GM12801 (cell line): ENCODE results near the gene BCAS3.

Source experiments
- TF ChIP-seq, protein P1 (sequence below): IDR thresholded peaks from one replicate; pipeline ENCODE4 v1.5.1; 2011; ENCODE audit warnings: control low read depth; ENCODE audit not compliant: insufficient read length; ENCODE audit errors: extremely low read depth

Gene BCAS3

DNA sequence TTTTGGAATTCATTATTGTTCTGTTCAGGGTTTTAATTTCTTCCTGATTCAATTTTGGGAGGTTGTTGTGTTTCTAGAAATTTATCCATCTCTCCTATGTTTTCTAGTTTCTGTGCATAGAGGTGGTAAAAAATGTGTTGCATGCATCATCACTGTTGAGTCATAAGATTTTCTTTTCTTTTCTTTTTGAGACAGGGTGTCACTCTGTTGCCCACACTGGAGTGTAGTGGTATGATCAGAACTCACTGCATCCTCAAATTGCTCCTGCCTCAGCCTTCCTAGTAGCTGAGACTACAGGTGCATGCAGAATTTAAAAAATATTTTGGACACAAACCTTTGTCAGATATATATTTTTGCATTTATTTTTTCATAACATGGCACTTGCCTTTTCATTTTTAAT lies 184.8 kb downstream of the BCAS3 start:
- TF ChIP-seq, protein P1, sequence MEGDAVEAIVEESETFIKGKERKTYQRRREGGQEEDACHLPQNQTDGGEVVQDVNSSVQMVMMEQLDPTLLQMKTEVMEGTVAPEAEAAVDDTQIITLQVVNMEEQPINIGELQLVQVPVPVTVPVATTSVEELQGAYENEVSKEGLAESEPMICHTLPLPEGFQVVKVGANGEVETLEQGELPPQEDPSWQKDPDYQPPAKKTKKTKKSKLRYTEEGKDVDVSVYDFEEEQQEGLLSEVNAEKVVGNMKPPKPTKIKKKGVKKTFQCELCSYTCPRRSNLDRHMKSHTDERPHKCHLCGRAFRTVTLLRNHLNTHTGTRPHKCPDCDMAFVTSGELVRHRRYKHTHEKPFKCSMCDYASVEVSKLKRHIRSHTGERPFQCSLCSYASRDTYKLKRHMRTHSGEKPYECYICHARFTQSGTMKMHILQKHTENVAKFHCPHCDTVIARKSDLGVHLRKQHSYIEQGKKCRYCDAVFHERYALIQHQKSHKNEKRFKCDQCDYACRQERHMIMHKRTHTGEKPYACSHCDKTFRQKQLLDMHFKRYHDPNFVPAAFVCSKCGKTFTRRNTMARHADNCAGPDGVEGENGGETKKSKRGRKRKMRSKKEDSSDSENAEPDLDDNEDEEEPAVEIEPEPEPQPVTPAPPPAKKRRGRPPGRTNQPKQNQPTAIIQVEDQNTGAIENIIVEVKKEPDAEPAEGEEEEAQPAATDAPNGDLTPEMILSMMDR, result no peak

DNA sequence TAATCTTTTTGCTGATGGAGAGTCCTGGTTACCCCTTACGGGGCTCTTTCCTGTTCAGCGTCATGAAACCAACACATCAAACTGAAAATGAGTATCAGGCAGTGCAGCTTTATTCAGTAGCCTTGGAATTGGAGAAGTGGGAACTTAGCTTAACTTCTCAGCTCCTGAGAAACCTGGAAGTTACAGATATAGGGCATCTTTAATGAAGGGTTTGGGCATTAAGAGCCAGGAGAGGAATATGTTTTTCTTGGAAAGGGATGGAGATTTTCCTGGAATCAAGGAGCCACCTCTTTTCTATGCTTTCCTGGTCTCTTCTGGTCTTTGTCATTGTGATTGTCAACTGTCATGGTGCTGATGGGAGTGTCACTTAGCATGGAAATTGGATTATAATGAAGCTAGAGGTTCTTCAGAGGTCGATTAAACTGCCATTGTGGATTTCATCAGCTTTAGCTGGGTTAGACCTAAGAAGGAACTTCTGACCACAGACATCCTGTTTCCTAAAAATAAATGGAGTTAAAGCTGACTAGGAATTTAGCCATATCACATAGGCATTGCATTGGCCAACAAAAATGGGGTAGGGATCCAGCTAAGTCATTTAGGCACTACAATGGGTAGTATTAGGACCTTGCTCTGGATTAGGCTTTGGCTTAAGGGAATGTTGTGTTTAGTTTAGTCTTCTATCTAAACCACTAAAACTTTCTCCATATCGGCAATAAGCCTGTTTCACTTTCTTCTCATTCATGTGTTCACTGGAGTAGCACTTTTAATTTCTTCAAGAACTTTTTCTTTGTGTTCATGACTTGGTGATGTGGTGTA lies 186.4 kb downstream of the BCAS3 start:
- TF ChIP-seq, protein P1, result no peak

DNA sequence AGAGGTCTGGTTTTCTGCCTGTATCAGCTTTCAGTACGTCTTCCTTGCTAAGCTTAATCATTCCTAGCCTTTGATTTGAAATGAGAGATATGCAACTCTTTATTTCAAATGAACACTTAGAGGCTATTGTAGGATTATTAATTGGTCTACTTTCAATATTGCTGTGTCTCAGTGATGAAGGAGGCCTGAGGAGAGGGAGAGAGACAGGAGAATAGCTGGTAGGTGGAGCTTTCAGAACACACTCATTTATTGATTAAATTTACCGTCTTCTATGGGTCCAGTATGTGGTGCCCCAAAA lies 187.0 kb downstream of the BCAS3 start:
- TF ChIP-seq, protein P1, result no peak

DNA sequence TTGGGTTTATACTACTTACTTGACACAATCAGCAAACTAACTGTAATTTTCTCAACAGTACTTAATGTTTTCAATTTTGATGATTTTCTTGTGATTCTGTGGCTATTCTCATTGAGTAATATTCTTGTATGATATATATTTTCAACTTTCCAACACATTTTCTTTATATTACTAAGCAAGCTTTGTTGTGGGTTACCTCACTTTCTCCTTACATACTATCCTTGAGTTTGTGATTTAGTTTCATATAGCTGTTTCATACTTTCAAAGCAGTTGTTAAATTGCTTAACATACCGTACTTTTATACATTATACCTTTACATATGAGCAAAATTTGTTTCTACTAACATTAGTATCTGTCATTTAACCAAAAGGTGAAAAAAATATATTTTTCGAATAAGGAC lies 197.1 kb downstream of the BCAS3 start:
- TF ChIP-seq, protein P1, result no peak

DNA sequence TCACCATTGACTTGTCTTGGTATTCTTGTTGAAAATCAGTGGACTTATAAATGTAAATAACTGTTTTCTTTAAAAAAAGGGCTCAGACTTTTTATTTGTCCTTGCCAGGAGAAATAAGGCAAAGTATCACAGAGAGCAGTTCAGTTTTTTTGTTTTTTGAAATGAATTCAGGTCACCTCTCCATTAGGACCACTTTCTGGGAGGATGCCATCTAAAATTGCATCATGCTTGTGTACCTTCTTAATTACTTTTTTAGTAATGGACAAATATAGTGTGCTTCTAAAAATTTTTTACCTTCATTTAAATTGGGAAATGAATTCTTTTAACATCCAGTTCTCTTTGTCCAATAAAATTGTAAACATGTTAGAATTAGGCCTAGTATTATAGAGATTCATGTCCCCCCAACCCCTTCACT lies 210.0 kb downstream of the BCAS3 start:
- TF ChIP-seq, protein P1, result no peak

DNA sequence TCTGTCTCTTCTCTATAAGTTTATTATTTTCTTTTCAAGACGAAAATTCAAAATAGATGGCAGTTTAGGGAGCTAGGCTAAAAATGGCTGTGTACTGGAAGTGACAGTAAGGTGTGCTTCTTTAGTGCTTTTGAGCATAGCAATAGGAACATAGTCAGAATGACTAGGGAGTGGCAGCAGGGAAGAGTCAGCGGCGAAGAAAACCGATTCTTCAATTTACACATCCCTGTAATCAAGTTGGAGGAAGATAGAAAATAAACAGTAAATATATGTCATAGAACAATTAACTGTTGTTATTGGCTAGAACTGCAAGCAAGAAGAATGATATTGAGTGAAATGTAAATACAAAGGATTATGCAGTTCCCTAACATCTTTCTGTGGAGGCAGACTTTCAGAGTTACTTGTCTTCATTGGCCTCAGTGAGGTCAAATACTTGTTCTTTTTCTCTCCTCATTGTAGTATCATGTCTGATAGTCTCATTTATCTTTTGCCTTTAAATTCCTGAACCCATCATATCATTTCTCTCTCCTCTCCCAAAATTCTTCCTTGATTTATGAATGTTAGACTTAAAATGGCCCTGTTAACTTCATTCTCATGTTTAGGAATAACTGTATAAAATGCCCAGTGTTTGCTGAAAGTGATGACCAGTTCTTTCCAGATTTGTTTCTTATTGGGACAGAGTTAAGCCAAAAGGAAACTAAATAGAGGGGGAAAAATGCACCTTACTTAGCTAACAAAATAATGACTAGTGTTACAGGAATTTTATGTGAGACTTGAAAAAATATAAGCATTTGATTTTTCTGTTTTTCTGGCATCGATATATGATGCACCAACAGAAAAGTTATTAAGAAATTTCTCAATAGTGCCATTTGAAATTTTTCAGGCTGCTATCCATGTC lies 211.4 kb downstream of the BCAS3 start:
- TF ChIP-seq, protein P1, result no peak

DNA sequence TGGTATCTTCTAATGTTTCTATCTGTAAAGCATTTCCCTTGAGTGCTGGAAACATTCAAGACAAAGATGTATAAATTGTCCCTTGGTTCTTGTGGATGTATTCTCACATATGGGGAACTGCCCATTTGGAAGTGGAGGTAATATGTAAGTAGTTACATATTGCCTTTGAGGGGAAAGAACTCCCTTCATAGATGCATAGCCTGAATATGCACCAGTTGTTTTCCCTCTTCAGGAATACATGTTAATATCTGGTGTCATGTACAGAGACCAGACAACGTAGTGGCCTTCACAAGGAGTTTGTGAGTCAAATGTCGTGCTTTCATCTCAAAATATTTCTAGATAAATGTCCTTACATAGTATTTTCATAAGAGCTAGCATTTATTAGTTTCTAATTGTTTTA lies 213.5 kb downstream of the BCAS3 start:
- TF ChIP-seq, protein P1, result no peak
